H9 (cell line): ENCODE data around the gene SWAP70. TPM values are rescaled to one million over a fixed set of nuclear protein-coding genes. Genes with fewer than 3 reads are reported as not detected.
A peak's percentile ranks its signal among the peaks of the same experiment; 100 is the strongest.

Source experiments
- DNase-seq: peaks from one replicate; pipeline ENCODE4 v3.0.0-alpha.2; 2017
- H2AFZ ChIP-seq: one replicate; pipeline ENCODE4 v1.6.1; 2013; ENCODE audit warnings: mild to moderate bottlenecking, low read length, control low read depth, moderate library complexity
- H2AK5ac ChIP-seq: 2 replicates; pipeline ENCODE4 v1.6.1; 2013; ENCODE audit warnings: low read length, control low read depth, mixed read lengths; ENCODE audit not compliant: insufficient read length
- H2BK120ac ChIP-seq: one replicate; pipeline ENCODE4 v1.6.1; 2013; ENCODE audit warnings: low read depth, mild to moderate bottlenecking, low read length, control low read depth, inconsistent platforms; ENCODE audit not compliant: poor library complexity, severe bottlenecking
- H2BK12ac ChIP-seq: 2 replicates; pipeline ENCODE4 v1.6.1; 2013; ENCODE audit warnings: low read length, control low read depth, mixed read lengths, low read depth; ENCODE audit not compliant: insufficient read length
- H2BK15ac ChIP-seq: 2 replicates; pipeline ENCODE4 v1.6.1; 2013; ENCODE audit warnings: low read depth, low read length, control low read depth
- H2BK20ac ChIP-seq: one replicate; pipeline ENCODE4 v1.6.1; 2013; ENCODE audit warnings: low read depth, mild to moderate bottlenecking, low read length, control low read depth, inconsistent platforms; ENCODE audit not compliant: poor library complexity, severe bottlenecking
- H2BK5ac ChIP-seq: 2 replicates; pipeline ENCODE4 v1.6.1; 2013; ENCODE audit warnings: low read length, control low read depth, mixed read lengths; ENCODE audit not compliant: insufficient read length
- H3K14ac ChIP-seq: 2 replicates; pipeline ENCODE4 v1.6.1; 2013; ENCODE audit warnings: low read length, control low read depth; ENCODE audit not compliant: insufficient read depth
- H3K18ac ChIP-seq: 2 replicates; pipeline ENCODE4 v1.6.1; 2013; ENCODE audit warnings: low read depth, mild to moderate bottlenecking, mixed read lengths, low read length, control low read depth; ENCODE audit not compliant: insufficient read length
- H3K23ac ChIP-seq: 2 replicates; pipeline ENCODE4 v1.6.1; 2013; ENCODE audit warnings: low read length, control low read depth, mixed read lengths, low read depth; ENCODE audit not compliant: insufficient read length
- H3K23me2 ChIP-seq: 2 replicates; pipeline ENCODE4 v1.6.1; 2013; ENCODE audit warnings: low read depth, mild to moderate bottlenecking, mixed read lengths, low read length, control low read depth; ENCODE audit not compliant: insufficient read length, poor library complexity, severe bottlenecking
- H3K27ac ChIP-seq: 2 replicates; pipeline ENCODE4 v1.5.1; 2013; ENCODE audit warnings: low read length, control low read depth, mixed read lengths, low read depth; ENCODE audit not compliant: insufficient read length
- H3K27me3 ChIP-seq: 2 replicates; pipeline ENCODE4 v1.6.1; 2013; ENCODE audit warnings: low read length, control low read depth, inconsistent platforms; ENCODE audit not compliant: insufficient read depth
- H3K4ac ChIP-seq: 2 replicates; pipeline ENCODE4 v1.6.1; 2013; ENCODE audit warnings: low read depth, mild to moderate bottlenecking, control low read depth, inconsistent platforms, low read length, moderate library complexity
- H3K4me1 ChIP-seq: 2 replicates; pipeline ENCODE4 v1.6.1; 2013; ENCODE audit warnings: low read length, control low read depth, inconsistent platforms; ENCODE audit not compliant: insufficient read depth
- H3K4me2 ChIP-seq: 2 replicates; pipeline ENCODE4 v1.6.1; 2013; ENCODE audit warnings: low read length, control low read depth, mixed read lengths; ENCODE audit not compliant: insufficient read length, insufficient read depth
- H3K56ac ChIP-seq: 2 replicates; pipeline ENCODE4 v1.6.1; 2013; ENCODE audit warnings: low read depth, mild to moderate bottlenecking, mixed read lengths, low read length, control low read depth; ENCODE audit not compliant: insufficient read length
- H3K79me1 ChIP-seq: 2 replicates; pipeline ENCODE4 v1.6.1; 2013; ENCODE audit warnings: low read depth, mild to moderate bottlenecking, moderate library complexity, low read length, control low read depth, inconsistent platforms; ENCODE audit not compliant: insufficient read depth, poor library complexity, severe bottlenecking
- H3K79me2 ChIP-seq: 2 replicates; pipeline ENCODE4 v1.6.1; 2013; ENCODE audit warnings: low read length, control low read depth, inconsistent platforms; ENCODE audit not compliant: insufficient read depth
- H3K9ac ChIP-seq: 2 replicates; pipeline ENCODE4 v1.6.1; 2013; ENCODE audit warnings: low read length, control low read depth, mixed read lengths; ENCODE audit not compliant: insufficient read length; ENCODE audit errors: extremely low read depth
- H3K9me3 ChIP-seq: one replicate; pipeline ENCODE4 v1.6.1; 2013; ENCODE audit warnings: low read depth, low read length, inconsistent platforms; ENCODE audit not compliant: control insufficient read depth
- H3T11ph ChIP-seq: one replicate; pipeline ENCODE4 v1.6.1; 2013; ENCODE audit warnings: mild to moderate bottlenecking, low read length, control low read depth, inconsistent platforms
- H4K20me1 ChIP-seq: one replicate; pipeline ENCODE4 v1.6.1; 2013; ENCODE audit not compliant: control insufficient read depth, insufficient read length, insufficient read depth
- H4K5ac ChIP-seq: 2 replicates; pipeline ENCODE4 v1.6.1; 2013; ENCODE audit warnings: low read depth, mild to moderate bottlenecking, mixed read lengths, low read length, control low read depth; ENCODE audit not compliant: insufficient read length
- H4K8ac ChIP-seq: replicated peaks from 2 replicates; pipeline ENCODE4 v1.6.1; 2013; ENCODE audit warnings: low read length, control low read depth, mixed read lengths, low read depth; ENCODE audit not compliant: insufficient read length
- H4K91ac ChIP-seq: 2 replicates; pipeline ENCODE4 v1.6.1; 2013; ENCODE audit warnings: low read depth, mild to moderate bottlenecking, moderate library complexity, mixed read lengths, low read length, control low read depth; ENCODE audit not compliant: insufficient read length
- H3K27ac Mint-ChIP-seq, 3 experiments: 2 replicates in 2 of 3; 3 replicates in 1 of 3; pipeline ENCODE4 v1.8.0; 2020 to 2021; ENCODE audit warnings: mixed read lengths in 3 of 3, mild to moderate bottlenecking in 1 of 3, moderate library complexity in 1 of 3
- H3K27me3 Mint-ChIP-seq: 2 replicates; pipeline ENCODE4 v1.8.0; 2021; ENCODE audit warnings: low read depth, mild to moderate bottlenecking, moderate library complexity, mixed read lengths
- H3K36me3 Mint-ChIP-seq, 3 experiments: 2 replicates in 2 of 3; 3 replicates in 1 of 3; pipeline ENCODE4 v1.8.0; 2020 to 2021; ENCODE audit warnings: low read depth in 3 of 3, mixed read lengths in 3 of 3; ENCODE audit not compliant: insufficient read depth in 1 of 3
- H3K4me1 Mint-ChIP-seq, 2 experiments: 2 replicates each; pipeline ENCODE4 v1.8.0; 2020; ENCODE audit warnings: mixed read lengths in 2 of 2
- H3K4me3 Mint-ChIP-seq, 2 experiments: 2 replicates in 1 of 2; 3 replicates in 1 of 2; pipeline ENCODE4 v1.8.0; 2020 to 2021; ENCODE audit warnings: mild to moderate bottlenecking in 2 of 2, mixed read lengths in 2 of 2, moderate library complexity in 1 of 2
- H3K9me3 Mint-ChIP-seq, 2 experiments: 2 replicates in 1 of 2; 3 replicates in 1 of 2; pipeline ENCODE4 v1.8.0; 2020; ENCODE audit warnings: mild to moderate bottlenecking in 2 of 2, mixed read lengths in 2 of 2, moderate library complexity in 1 of 2
- total RNA-seq: library from RNA; stranded (reverse); gene quantifications from 2 replicates; pipeline ENCODE4 v1.2.1, GENCODE V29; 2021
- TF ChIP-seq, protein P1 (sequence below): fragments of 200-600 bp; sonication (generic); conservative IDR thresholded peaks from 3 replicates; pipeline ENCODE4 v1.8.0; 2021; ENCODE audit warnings: antibody characterized with exemption, mild to moderate bottlenecking

Gene SWAP70
- total RNA-seq, 1 experiment from 2014 or later = 34.4 TPM

DNA sequence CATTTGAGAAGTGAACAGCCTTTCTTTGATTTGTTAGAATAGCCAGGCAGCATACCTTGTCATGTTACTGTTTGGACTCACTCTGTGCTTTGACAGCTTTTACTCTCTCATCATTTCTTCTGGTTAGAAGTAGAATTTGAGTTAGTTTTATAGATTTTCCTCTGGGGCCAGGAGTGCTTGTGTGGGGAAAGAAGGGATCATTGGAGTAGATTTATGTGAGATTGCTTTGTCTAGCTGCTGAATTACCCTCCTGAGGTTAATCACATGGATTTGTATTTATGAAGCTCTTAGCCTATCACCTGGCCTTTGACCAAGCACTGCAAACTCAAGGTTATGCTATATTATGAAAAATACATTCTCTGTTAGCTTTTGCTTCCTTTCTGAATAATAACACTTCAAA is 54.3 kb downstream of the SWAP70 start:
- no peak overlapping the region for H2BK15ac ChIP-seq
- TF ChIP-seq, protein P1, sequence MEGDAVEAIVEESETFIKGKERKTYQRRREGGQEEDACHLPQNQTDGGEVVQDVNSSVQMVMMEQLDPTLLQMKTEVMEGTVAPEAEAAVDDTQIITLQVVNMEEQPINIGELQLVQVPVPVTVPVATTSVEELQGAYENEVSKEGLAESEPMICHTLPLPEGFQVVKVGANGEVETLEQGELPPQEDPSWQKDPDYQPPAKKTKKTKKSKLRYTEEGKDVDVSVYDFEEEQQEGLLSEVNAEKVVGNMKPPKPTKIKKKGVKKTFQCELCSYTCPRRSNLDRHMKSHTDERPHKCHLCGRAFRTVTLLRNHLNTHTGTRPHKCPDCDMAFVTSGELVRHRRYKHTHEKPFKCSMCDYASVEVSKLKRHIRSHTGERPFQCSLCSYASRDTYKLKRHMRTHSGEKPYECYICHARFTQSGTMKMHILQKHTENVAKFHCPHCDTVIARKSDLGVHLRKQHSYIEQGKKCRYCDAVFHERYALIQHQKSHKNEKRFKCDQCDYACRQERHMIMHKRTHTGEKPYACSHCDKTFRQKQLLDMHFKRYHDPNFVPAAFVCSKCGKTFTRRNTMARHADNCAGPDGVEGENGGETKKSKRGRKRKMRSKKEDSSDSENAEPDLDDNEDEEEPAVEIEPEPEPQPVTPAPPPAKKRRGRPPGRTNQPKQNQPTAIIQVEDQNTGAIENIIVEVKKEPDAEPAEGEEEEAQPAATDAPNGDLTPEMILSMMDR = no peak
- no peaks in the 10 kb centered on the region for H3K4me1 ChIP-seq
- no peak overlapping the region for H4K8ac ChIP-seq
- no peak overlapping the region for H2BK5ac ChIP-seq
- no peak overlapping the region for H4K5ac ChIP-seq
- H3K27me3 ChIP-seq = no peaks in the 10 kb centered on the region
- no peak overlapping the region for H3K4ac ChIP-seq
- no peaks in the 10 kb centered on the region for H4K20me1 ChIP-seq
- H4K91ac ChIP-seq = no peak overlapping the region
- H3K27me3 Mint-ChIP-seq = no peaks in the 10 kb centered on the region
- H2AK5ac ChIP-seq = no peak overlapping the region
- H3K4me2 ChIP-seq = no peak overlapping the region
- no peak overlapping the region for H3K23ac ChIP-seq
- no peaks in the 10 kb centered on the region for H3K23me2 ChIP-seq
- H3K36me3 Mint-ChIP-seq = peaks cover 17 to 47% (median 41%) of the 10 kb centered on the region in 3 experiments; a peak in 6 of 7 replicates
- H2BK20ac ChIP-seq = no peak overlapping the region
- no peak overlapping the region for H3K4me3 Mint-ChIP-seq
- H2BK12ac ChIP-seq = no peak overlapping the region
- H3K79me2 ChIP-seq = no peaks in the 10 kb centered on the region
- H3K9me3 Mint-ChIP-seq = peaks cover 3% of the 10 kb centered on the region in 2 experiments; a peak in 4 of 5 replicates
- H2AFZ ChIP-seq = no peak overlapping the region
- H3K4me1 Mint-ChIP-seq = peaks cover 17 to 22% of the 10 kb centered on the region in 2 experiments
- DNase-seq = no peak
- H3K18ac ChIP-seq = no peak overlapping the region
- H3K9me3 ChIP-seq = peaks cover 9% of the 10 kb centered on the region
- no peak overlapping the region for H2BK120ac ChIP-seq
- peak overlapping the region in 2 of 3 experiments; percentile 8 to 85; a peak in 4 of 7 replicates for H3K27ac Mint-ChIP-seq
- peaks cover 3% of the 10 kb centered on the region for H3K79me1 ChIP-seq
- no peak overlapping the region for H3K27ac ChIP-seq
- no peak overlapping the region for H3K14ac ChIP-seq
- H3T11ph ChIP-seq = no peak overlapping the region
- H3K56ac ChIP-seq = no peak overlapping the region
- H3K9ac ChIP-seq = no peak overlapping the region
